Cerebellar nuclear complex (tissue), 1 donor: ENCODE measurements around the gene RPL36.
A peak's percentile ranks its signal among the peaks of the same experiment; 100 is the strongest.

Source experiments
- DNase-seq, 2 experiments: peaks; one replicate each; lab custom pipeline; 2025; lab: John Stamatoyannopoulos, UW

RPL36 gene

DNA sequence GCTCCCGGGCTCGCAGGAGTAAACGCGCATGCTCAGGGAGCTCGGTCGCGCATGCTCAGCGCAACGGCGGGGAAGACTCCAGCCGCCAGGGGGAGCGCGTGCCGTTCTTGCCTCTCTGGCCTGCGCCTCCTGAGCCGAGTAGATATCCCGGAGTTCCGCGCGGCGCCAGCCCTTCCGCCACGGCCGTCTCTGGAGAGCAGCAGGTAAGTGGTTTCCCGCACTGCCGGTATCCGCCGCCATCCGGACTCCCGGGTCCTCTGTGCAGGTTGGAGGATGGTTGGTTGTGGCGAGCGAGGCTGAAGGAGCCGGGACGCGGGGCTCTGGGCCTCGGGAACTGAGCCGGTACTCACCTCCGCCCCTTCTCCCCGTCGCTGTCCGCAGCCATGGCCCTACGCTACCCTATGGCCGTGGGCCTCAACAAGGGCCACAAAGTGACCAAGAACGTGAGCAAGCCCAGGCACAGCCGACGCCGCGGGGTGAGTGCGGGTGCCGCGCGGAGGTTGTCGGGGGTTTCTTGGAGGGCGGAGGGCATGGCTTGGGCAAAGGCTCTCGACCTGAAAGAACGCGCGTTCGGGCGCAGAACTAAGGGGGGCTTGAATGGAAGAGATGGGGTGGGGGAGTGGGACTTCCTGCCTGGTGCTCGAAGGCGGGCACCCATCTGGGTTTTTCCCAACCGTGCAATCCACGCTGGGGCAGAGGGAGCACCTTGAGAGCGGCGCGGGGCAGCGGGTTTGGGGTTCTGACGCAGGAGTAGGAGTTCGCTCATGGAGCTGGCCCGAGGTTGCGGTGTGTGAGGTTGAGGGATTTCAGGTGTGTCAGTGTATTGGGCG lies at the start of gene RPL36:
TSS of gene RPL36 (plus strand) at position 171 of the 830 bp plus-strand sequence. CDS start at position 384, 213 bp downstream.
- peak; percentile 42 to 90 for DNase-seq

DNA sequence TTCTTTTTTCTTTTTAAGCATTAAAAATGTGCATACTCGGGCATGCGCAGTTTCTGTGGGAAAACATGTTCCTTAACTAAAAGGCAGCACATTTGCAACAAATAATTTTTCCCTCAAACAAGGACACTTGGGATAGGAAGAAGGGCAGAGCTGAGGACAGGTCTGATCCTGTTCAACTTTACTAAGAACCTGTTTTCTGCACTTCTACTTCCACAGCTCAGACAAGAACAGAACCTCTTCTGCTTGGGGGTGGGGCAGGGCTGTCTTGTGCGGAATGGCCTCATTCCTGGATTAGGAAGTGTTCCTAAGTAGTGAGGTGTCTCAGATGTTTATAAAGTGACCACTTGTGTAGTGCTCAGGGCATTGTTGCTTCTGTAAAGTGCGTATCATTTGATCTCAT lies 48.9 kb upstream of the RPL36 start:
- no peak for DNase-seq

DNA sequence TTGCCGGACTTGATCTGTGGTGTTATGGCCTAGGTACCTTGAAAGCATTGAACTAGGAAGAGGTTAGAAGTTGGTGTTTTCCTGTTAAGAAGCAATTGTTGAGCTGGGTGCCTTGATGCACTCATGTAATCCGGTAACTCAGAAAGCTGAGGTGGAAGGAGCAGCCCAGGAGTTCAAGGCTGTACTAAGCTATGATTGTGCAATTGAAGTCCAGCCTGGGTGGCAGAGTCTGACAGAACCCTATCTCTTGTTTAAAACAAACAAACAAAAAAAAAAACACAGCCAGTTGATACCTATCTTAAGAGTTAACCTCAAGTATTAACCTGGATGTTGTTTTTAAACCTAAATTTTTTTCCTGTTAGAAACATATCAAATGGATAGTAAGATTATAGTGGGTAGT lies 47.9 kb upstream of the RPL36 start:
- DNase-seq = no peak

DNA sequence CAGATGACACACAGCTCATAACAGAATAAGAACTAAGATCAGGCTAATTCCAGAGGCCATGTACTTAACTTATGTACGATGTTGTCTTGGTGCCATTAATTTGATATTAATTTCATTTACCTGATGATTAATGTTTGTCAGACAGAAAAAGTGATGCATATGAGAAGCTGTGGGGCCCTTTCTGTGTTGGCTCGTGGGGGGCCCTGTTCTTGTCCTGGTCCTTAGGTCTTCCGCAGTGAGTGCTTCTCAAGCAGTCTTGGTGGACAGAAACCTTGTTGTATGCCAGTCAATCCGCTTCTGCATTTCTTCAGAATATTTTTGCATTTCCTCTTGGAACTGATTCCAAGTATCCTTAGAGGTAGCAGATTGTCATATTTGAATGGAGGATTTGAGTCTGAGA lies 47.0 kb upstream of the RPL36 start:
- no peak for DNase-seq

DNA sequence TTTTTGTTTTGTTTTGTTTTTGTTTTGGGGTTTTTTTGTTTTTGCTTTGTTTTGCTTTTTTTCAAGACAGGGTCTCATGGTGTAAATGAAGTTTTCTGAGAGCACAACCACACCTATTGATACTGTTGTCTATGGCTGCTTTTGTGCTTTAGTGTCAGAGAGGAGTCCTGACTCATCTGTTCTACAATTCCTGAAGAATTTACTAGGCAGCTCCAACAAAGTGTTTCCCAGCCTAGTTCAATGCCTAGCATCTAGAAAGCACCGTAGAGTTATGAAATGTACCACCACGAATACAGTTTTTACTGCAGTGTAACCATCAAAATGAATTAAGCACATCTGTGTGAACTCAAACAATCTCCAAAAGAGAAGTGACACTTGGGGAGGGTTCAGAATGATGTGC lies 46.1 kb upstream of the RPL36 start:
- no peak for DNase-seq

DNA sequence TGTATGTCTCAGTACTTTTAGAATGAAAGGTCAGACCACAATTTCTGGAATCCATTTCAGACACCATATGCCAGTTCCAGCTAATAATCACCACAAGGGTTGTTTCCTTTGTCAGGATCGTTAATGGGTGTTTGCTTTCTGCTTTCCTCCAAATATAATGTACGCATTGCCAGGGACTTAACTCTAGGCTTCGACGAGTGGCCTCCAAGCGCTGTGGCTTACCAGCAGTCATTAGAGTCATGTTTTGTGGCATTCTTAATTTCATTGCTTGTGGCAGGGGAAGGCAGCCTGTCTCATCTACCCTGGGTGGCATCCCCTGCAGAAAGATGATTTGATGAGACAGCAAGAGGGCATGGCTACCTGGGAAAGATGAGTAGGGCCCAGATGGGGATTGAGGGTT lies 44.7 kb upstream of the RPL36 start:
- DNase-seq = no peak

DNA sequence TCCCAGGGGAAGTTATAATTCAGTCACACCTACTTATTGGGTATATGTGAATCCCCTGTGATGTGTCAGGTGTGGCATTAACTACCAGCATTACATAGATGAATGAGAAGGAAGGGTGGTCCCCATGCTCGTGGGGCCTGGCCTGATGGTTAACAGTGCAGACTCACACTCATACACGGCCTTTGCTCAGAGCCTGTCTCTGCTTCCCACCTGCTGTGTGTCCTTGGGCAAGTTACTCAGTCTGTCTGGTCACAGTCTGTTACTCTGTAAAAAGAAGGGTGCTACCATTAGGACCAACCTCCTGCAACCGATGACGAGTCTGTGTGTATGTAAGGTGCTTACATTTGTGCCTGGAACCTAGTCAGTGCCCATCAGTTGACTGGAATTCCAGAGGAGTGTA lies 43.4 kb upstream of the RPL36 start:
- no peak for DNase-seq

DNA sequence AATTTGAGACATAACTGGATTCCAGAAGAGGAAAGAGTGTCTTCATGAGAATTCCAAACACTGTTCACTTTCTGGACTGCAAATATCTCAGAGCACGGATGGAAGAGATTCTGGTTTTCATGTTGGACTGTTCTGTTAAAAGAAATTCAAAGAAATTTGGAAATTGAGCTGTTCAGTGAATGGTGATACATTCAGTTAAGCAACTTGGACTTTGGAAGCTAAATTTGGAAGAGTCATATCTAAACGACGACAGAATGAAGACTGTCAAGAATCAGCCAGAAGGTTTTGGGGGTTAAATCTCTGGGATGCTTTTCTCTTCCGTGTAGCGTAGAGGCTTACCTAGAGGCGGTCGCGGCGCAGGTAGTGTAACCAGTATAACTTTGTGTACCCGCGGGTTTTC lies 41.6 kb upstream of the RPL36 start:
- DNase-seq = no peak

DNA sequence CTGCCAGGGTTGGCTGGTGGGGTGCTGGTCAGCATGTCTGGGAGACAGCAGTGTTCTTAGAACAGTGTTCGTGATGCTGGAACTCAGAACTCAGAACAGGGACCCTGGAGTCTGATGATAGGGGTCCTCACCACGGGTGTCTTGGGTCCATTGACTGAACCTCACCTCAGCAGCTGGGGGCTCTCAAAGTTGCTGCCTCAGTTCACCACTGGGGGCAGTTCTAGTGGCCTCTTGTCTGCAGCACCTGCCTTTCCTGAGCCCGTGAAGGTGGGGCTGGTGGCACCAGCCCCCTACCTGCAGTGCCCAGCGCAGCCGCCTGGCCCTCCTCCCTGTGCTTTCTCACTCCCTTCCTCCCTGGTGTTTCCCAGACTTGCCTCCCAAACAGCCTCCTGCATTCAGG lies 38.7 kb upstream of the RPL36 start:
- DNase-seq = no peak

DNA sequence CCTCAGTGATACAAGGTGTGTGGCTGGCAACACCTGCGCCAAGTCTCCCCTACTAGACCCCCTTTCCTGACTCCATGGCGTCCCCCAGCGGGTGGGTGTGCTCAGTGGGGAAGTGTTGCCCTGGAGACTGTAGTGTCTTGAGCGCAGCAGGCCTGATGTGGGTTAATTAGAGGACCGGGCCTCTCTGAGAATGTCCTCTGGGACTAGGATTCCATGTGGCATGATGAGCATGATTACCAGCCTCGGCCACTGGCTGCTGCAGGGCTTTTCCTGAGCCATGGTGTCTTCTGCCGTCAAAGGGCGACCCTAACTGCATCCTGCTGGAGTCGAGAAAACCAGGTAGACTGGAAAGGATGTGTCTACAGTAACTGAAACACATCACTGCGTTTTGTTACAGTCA lies 37.8 kb upstream of the RPL36 start:
- no peak for DNase-seq

DNA sequence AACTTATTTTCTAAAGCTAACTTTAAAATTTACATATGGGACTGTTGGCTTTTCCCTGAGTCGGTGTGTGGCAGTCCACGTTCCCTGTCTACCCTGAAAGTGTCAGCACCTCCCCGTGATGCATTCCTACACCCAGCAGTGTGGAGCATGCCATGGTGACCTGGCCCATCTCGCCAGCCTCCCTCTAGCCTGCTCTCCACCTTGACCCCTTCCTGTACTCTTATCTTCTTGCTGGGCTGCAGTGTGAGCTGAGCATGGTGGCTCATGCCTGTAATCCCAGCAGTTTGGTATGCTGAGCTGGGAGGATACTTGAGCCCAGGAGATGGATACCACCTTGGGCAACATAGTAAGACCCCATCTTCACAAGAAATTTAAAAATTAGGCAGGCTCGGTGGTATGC lies 35.2 kb upstream of the RPL36 start:
- DNase-seq = no peak

DNA sequence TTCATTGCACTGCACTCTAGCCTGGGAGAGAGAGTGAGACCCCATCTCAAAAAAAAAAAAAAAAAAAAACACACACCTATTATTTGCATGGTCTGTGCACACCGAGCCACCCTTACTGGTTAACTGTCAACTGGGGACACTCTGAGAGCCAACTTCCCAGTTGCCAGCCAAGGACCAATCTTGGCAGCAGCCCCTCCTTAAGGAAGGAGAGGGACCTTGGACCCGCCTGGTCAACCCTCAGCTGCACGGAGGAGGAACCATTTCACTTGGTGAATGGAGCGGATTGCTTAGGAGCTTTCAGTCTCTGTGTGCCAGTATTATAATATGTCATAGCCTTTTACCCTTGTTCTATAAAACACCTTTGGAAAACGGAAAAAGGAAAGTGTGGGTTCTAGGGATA lies 34.7 kb upstream of the RPL36 start:
- DNase-seq = no peak

DNA sequence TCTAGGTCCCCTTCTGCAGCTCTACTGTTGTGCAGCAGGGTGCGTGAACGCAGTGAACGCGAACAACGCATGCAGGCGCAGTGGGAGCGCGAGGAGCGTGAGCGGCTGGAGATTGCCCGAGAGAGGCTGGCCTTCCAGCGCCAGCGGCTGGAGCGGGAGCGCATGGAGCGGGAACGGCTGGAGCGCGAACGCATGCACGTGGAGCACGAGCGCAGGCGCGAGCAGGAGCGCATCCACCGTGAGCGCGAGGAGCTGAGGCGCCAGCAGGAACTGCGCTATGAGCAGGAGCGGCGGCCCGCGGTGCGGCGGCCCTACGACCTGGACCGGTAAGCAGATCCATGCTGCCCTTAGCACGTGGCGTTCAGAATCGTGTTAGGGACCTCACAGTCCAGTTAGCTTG lies 28.6 kb upstream of the RPL36 start:
- DNase-seq = no peak

DNA sequence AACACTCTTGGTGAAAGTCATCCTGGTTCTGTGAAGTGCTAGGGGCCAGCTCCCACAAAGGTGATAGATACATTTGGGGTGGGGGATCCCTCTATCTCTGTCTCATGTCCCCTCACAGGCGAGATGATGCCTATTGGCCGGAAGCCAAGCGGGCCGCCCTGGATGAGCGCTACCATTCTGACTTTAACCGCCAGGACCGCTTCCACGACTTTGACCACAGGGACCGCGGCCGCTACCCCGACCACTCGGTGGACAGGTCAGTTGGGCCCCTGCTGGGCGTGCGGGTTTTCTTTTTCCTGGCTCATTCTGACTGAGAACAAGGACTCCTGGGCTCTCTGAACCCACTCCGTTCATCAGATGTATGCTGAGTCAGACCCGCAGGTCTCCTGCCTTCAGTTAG lies 26.2 kb upstream of the RPL36 start:
- no peak for DNase-seq

DNA sequence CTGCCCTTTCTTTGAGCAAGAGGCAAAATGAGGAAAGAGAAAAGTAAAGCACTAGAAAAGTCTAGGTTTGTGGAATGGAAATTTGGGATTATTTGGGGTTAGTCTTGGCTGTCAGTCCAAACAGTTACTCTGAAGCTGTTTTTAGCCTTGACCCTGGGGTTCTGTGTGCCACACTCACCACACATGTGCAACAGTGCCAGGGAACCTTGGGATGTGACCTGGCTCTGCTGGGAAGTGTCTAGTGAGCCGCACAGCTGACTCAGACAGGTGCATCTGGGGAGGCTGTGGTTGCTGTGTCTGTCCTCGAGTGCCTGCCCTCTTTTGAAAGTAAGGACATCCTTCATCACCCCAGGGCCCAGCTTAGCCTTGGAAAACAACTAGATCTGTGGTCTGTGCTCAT lies 25.6 kb upstream of the RPL36 start:
- no peak for DNase-seq

DNA sequence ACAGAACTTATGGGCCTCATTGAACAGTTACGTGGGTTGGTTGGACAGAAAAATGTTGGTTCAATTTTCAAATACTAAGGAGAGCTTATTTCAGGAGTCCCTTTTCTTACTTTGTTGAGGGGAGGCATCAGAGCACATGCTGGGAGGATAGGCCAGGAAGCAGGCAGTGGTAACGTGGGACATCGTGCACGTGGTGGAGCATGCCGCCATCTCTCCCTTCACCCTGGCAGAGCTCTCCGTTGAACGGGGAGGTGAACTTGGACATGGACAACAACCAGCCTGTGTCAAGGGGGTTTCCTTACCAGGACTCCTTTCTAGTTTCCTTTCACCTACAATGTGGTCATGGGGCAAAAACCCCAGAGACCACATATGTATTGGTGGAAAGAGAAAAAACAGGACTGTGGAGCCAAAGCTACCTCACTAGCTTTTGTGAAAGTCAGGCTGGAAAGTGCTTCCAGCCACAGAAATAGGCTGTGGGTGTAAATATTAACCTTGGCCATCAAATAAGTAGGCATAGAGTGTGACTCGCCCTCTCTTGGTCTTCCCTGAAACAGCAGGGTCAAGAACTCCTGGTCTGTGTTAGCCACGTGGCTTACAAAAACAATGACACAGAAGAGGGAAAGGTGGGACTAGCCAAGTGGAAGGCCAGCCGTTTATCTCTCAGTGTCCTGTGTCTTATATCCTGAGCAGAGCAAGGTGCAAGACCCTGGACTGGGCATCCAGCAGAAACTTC lies 24.1 kb upstream of the RPL36 start:
- no peak for DNase-seq

DNA sequence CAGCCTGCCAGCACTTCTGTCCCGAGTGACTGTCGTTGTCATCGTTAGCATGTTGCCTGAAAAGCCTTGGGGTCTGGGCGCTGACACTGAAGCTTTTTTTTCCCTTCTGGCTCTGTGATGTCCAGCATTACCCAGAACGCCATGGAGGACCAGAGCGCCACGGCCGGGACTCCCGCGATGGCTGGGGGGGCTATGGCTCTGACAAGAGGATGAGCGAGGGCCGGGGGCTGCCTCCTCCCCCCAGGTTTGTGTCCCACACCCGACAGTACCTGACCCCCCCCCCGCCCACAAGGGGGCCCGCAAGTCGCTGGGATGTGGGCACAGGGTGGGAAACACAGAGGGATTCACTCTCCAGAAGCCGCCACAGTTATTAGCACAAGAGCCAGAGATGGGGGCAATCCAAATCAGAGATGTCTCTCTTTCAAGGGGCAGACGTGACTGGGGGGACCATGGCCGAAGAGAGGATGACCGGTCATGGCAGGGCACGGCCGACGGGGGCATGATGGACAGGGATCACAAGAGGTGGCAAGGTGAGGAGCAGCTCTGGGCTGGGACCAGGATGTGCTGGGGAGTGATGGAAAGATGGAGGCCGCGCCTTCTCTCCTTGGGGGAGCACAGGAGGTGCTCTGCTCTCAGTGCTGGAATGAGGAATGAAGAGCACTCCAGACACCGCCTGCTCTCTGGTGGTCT lies 23.0 kb upstream of the RPL36 start:
- no peak for DNase-seq

DNA sequence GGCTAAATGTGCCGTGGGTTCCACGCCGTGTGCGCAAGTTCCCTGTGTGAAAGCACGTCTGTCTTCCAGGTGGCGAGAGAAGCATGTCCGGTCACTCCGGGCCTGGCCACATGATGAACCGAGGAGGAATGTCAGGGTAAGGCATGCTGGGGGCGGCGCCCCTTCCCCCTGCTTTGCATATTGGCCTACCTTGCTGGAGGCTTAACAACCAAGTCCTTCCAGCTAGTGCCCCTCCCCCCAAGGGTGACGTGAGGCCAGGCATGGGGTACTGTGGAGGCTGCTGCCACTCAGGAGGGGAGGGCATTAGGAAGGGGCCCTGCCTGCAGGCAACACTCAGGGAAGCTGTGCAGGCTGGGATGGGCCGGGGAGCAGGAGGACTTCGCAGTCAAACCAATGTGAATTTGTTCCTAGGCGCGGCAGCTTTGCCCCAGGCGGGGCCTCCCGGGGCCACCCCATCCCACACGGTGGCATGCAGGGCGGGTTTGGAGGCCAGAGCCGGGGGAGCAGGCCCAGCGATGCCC lies 22.3 kb upstream of the RPL36 start:
- DNase-seq = no peak

DNA sequence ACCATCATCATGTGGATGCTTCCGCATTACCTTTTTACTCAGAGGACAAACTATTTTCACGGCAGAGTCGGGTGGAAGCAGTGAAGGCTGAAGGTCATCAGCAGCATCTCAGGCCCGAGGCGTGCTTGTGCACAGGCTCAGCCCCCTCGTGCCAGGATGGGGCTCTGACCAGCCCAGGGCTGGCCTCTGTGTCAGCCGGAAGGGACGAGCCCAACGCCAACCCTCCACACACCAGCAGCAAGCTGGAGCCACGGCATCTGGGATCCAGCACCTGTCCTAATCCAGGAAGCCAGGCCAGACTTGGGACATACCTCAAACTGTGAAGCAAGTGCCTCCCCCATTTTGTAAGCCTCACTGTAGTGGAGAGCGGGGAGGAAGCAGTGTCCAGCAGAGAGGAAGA lies 20.9 kb upstream of the RPL36 start:
- DNase-seq = no peak

DNA sequence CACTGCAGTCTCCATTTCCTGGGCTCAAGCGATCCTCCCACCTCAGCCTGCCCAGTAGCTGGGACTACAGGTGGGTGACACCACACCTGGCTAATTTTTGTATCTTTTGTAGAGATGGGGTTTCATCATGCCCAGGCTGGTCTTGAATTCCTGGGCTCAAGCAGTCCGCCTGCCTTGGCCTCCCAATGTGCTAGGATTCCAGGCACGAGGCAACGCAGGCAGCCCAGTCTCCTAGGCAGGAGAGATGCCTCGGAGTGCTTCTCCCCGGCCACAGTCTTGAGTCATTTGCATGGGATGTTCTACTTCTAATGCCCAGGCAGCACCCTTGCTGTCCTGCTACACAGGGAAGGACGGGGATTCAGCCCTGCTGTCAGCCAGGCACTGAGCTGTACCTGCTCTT lies 18.5 kb upstream of the RPL36 start:
- no peak for DNase-seq

DNA sequence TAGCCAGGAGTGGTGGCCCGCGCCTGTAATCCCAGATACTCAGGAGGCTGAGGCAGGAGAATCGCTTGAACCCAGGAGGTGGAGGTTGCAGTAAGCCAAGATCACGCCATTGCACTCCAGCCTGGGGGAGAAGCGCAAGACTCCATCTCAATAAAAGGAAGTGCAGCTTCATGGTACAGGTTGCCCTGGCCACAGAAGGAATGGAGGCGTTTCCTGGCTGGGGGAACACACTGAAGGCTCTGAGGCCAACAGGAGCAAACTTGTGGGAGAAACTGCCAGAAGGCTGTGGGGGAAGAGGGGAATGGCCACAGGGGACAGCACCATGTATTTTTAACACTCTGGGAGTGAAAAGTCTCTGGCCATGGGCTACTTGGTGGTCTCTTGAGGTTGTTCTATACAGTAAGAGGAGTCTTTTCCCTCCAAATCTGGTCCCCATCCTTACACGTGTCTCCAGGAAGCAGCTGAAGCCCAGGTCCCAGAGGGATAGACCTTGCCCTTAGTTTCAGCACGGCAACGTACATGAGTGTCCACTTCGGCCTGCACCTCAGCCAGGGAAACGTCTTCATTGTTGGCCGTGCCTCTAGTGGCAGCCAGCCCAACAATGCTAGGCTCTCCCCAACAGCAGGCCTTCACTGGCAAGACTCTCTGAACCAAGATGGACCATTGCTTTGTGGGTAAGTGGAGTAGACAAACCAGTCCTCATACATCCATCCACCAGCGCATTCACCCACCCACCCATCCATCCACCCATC lies 17.2 kb upstream of the RPL36 start:
- DNase-seq = no peak

DNA sequence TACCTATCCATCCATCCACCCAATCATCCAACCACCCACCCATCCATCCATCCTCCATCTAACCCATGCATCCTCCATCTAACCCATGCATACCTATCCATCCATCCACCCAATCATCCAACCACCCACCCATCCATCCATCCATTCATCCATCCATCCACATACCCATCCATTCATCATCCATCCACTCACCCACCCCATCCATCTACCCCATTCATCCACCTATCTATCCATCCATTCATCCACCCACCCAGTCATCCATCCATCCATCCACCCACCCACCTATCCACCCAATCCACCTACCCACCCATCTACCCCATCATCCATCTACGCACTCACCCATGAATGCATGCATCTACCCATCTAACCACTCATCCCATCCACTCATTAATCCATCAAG lies 16.3 kb upstream of the RPL36 start:
- DNase-seq = no peak
